ENCODE results near the gene SERTAD2.

SERTAD2 gene

GRCh38 chr2:64602436-64602835, 51.3 kb downstream of the SERTAD2 start:
- in situ Hi-C loops (cut with MboI; ENCODE audit: low sequenced_read_pairs, unreplicated experiment), result loop anchor here (10.0 to 25.0 kb wide), 2 partner anchors 262 to 435 kb away; no protein-coding TSS in a partner anchor

GRCh38 chr2:64601785-64602391, 51.8 kb downstream of the SERTAD2 start:
- in situ Hi-C loops (cut with MboI; ENCODE audit: low sequenced_read_pairs, unreplicated experiment), result loop anchor here (10.0 to 25.0 kb wide), 2 partner anchors 263 to 435 kb away; no protein-coding TSS in a partner anchor
- no peak for TF ChIP-seq CTCF (IDR thresholded peaks at IDR 0.05; ENCODE audit: borderline replicate concordance, control extremely low read depth, extremely low read depth, insufficient read depth, missing control alignments)
- no peak for DNase-seq (ENCODE audit: low spot score)

More at GRCh38 chr2:64602436-64602835, 51.3 kb downstream of the SERTAD2 start:
- TF ChIP-seq CTCF (IDR thresholded peaks at IDR 0.05; ENCODE audit: borderline replicate concordance, control extremely low read depth, extremely low read depth, insufficient read depth, missing control alignments), result no peak
- no peak for DNase-seq (ENCODE audit: low spot score)

- in situ Hi-C loops (cut with MboI; ENCODE audit: low sequenced_read_pairs, unreplicated experiment), result loop anchor here (10.0 to 25.0 kb wide), 2 partner anchors 264 to 436 kb away; no protein-coding TSS in a partner anchor
- DNase-seq (ENCODE audit: low spot score), result no peak
- no peak for TF ChIP-seq CTCF (IDR thresholded peaks at IDR 0.05; ENCODE audit: borderline replicate concordance, control extremely low read depth, extremely low read depth, insufficient read depth, missing control alignments)
Observed at GRCh38 chr2:64601034-64601754, 52.5 kb downstream of the SERTAD2 start.

GRCh38 chr2:64599469-64599868, 54.2 kb downstream of the SERTAD2 start:
- TF ChIP-seq CTCF (IDR thresholded peaks at IDR 0.05; ENCODE audit: borderline replicate concordance, control extremely low read depth, extremely low read depth, insufficient read depth, missing control alignments), result no peak
- in situ Hi-C loops (cut with MboI; ENCODE audit: low sequenced_read_pairs, unreplicated experiment), result no loop called here
- no peak for DNase-seq (ENCODE audit: low spot score)

GRCh38 chr2:64598226-64598625, 55.5 kb downstream of the SERTAD2 start:
- in situ Hi-C loops (cut with MboI; ENCODE audit: low sequenced_read_pairs, unreplicated experiment), result no loop called here
- no peak for TF ChIP-seq CTCF (IDR thresholded peaks at IDR 0.05; ENCODE audit: borderline replicate concordance, control extremely low read depth, extremely low read depth, insufficient read depth, missing control alignments)
- DNase-seq (ENCODE audit: low spot score), result no peak

- DNase-seq (ENCODE audit: low spot score), result no peak
- no peak for TF ChIP-seq CTCF (IDR thresholded peaks at IDR 0.05; ENCODE audit: borderline replicate concordance, control extremely low read depth, extremely low read depth, insufficient read depth, missing control alignments)
- in situ Hi-C loops (cut with MboI; ENCODE audit: low sequenced_read_pairs, unreplicated experiment), result no loop called here
Observed at GRCh38 chr2:64595397-64596176, 58.1 kb downstream of the SERTAD2 start.
